CD4-positive, alpha-beta T cell treated with Interleukin-21 for 1 hour (primary cell): ENCODE measurements around the gene CCR4.
A peak's percentile ranks its signal among the peaks of the same experiment; 100 is the strongest.
"Not testable (repeated sequence)": the region's sequence is repeated elsewhere in the genome, so short reads cannot be mapped to it uniquely, and the experiment has no call there.

Experiments used
- DNase-seq: peaks from one replicate; pipeline ENCODE4 v3.0.0-alpha.2; 2020

The CCR4 gene

DNA sequence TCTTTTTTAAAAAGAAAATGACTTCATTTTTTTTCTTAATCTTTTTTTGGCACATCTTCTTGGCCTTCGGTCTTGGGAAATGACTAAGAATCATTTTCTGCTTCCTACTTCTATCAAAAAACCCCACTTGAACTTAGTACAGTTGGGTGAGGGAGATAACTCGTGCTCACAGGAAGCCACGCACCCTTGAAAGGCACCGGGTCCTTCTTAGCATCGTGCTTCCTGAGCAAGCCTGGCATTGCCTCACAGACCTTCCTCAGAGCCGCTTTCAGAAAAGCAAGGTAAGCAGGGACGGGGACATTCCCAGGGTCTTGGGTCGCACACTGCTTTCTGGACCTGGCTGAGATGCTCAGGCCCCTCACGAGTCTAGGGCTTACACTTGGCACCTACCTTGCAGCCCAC, at the start of gene CCR4:
Gene CCR4 (plus strand): TSS at position 235 of the 402 bp plus-strand sequence. CDS start 1,779 bp downstream, outside the sequence.
- DNase-seq: peak; percentile 72

- DNase-seq: peak; percentile 25
Observed at GRCh38 chr3:32902887-32903371, 48.5 kb upstream of the CCR4 start.

GRCh38 chr3:32903953-32904352, 47.5 kb upstream of the CCR4 start:
- no peak for DNase-seq

GRCh38 chr3:32909999-32910398, 41.4 kb upstream of the CCR4 start:
- DNase-seq: no peak

GRCh38 chr3:32910954-32911353, 40.5 kb upstream of the CCR4 start:
- DNase-seq: no peak

DNA sequence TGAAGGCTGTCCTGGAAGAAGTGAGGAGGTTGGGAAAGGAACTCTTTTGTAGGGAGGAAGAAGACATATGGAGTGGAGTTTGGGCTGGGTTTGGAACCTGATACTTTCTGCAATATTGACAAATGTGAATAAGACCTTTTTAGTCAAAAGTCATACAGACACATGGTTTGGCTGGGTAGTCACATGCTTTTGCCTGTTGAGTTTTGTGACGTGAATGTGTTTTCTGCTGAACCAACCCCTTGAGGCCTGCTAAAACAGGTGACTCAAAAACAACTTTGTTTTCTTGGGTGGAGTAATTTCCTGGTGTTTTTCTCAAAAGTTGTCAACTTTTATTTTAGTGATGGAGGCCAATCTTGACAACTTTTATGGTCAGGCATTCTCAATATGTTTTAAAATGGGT, 39.4 kb upstream of the CCR4 start:
- peak; percentile 15 for DNase-seq

DNA sequence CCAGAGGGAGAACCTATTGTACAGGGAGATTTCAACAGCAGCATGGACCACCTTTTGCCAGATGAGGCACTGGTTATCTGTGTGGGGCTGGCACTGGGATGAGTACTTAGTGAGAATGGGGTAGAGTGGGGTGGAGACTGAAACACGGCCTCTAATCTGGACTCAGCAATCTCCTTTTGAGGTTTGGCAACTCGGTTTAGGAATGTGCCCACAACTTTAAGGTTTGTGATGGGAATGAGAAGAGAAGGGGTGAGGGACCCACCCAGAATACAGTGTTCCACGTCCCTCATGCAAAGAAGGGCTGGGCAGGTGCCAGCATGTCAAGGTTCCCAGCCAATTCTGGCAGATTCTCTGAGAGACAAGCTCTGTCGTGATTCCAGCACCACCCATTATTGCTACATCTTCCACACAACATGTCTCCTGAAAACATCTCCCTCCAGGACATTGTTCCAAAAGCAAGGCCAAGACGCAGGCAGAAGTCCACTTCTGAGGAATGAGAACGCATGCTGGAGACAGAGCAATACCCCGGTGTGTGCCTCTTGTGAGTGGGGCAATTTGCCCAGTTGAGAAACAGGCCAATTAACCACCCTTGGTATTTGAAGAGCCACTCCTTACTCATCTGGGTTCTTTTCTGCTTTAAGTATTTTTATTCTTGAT, 37.5 kb upstream of the CCR4 start:
- no peak for DNase-seq

GRCh38 chr3:32919920-32920319, 31.5 kb upstream of the CCR4 start:
- no peak for DNase-seq

DNA sequence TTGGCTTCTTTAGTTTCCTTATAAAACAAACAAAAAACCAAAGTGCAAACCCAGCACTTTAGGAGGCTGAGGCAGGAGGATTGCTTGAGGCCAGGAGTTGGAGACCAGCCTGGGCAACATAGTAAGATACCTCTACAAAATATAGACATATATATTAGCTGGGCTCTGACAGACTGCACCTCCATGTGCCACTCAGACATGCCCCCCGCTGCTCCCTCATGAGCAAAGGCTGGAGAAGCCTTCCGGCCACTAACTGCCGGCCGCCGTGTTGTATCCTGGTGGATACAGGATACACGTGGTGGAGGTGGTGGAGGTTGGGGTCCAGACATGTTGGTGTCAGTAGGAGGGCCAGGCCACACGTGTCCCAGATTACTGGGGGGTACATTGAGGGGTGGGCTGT, 29.4 kb upstream of the CCR4 start:
- no peak for DNase-seq

DNA sequence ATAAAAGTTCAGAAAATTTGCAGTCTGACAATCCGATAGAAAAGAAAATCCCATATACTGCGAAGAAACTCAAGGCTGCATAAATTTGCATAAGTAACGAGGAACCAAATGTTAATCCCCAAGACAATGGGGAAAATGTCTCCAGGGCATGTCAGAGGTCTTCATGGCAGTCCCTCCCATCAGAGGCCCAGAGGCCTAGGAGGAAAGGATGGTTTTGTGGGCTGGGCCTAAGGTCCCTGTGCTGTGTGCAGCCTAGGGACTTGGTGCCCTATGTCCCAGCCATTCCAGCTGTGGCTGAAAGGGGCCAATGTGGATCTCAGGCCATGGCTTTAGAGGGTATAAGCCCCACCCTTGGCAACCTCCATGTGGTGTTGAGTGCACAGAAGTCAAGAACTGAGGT, 21.3 kb upstream of the CCR4 start:
- DNase-seq: no peak

- DNase-seq: not testable (repeated sequence)
Observed at GRCh38 chr3:32931273-32931672, 20.2 kb upstream of the CCR4 start.

DNA sequence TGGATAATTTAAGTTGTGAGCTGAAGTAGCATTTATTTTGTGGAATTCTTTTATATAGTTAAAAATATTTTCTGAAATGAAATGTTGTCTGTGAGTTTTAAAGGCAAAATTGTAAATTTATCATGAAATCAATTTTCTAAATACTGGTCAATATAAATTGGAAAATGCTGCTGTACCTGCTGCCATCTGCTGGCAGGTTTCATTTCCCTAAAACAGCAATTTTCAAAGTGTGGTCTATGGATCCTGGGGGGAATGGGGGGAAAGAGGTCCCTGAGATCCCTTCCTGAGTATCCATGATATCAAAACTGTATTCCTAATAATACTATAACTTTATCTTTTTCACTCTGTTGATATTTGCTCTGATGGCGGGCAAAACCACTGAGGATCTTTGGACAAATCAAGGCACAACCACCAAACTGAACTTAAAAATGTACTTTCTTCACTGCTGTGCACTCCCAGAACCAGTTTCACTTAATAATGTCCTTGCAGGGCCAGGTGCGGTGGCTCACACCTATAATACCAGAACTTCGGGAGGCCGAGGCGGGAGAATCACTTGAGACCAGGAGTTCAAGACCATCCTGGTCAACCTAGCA, 17.2 kb upstream of the CCR4 start:
- DNase-seq: peak; percentile 33

- DNase-seq: no peak
Observed at GRCh38 chr3:32937331-32937730, 14.1 kb upstream of the CCR4 start.

DNA sequence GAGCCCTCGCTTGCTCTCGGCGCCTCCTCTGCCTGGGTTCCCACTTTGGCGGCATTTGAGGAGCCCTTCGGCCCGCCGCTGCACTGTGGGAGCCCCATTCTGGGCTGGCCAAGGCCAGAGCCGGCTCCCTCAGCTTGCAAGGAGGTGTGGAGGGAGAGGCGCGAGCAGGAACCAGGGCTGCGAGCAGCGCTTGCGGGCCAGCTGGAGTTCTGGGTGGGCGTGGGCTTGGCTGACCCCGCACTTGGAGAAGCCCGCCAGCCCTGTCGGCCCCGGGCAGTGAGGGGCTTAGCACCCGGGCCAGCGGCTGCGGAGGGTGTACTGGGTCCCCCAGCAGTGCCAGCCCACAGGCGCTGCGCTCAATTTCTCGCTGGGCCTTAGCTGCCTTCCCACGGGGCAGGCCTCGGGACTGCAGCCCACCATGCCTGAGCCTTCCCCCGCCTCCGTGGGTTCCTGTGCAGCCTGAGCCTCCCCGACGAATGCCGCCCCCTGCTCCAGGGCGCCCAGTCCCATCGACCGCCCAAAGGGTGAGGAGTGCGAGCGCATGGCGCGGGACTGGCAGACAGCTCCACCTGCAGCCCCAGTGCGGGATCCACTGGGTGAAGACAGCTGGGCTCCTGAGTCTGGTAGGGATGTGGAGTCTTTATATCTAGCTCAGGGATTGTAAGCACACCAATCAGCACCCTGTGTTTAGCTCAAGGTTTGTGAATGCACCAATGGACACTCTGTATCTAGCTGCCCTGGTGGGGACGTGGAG, 11.7 kb upstream of the CCR4 start:
- DNase-seq: not testable (repeated sequence)

DNA sequence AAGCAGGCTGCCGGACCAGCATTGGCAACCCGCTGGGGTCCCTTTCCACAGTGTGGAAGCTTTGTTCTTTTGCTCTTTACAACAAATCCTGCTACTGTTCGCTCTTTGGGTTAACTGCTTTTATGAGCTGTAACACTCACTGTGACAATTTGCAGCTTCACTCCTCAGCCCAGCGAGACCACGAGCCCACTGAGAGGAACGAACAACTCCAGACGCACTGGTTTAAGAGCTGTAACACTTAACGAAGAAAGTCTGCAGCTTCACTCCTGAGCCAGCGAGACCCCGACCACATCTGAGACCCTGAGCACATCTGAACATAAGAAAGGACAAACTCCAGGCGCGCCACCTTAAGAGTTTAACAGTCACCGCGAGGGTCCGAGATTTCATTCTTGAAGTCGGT, 10.7 kb upstream of the CCR4 start:
- DNase-seq: no peak

DNA sequence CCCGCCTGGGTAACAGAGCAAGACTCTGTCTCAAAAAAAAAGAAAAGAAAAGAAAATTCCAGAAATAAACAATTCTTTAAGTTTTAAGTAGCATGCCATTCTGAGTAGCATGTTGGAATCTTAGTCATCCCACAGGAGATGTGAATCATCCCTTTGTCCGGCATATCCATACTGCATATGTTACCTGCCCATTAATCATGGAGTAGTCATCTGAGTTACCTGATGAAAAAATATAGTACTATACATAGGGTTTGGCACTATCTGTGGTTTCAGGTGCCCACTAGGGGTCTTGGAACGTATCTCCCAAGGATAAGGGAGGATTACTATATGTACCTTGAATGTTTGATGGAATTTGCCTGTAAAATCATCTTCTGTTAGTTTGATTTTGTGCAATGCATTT, 6.3 kb upstream of the CCR4 start:
- DNase-seq: no peak

DNA sequence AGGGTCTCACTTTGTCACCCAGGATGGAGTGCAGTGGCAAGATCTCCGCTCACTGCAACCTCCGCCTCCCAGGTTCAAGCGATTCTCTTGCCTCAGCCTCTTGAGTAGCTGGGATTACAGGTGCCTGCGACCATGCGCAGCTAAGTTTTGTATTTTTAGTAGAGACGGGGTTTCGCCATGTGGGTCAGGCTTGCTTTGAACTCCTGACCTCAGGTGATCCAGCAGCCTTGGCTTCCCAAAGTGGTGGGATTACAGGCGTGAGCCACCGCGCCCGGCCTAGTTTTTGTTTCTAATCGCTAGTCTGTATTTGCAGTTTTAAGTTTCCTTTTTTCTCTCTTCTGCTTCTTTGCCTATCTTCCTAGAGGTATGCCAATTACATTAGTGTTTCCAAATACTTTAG, 5.8 kb upstream of the CCR4 start:
- DNase-seq: not testable (repeated sequence)

GRCh38 chr3:32946973-32947788, 4.3 kb upstream of the CCR4 start:
- no peak for DNase-seq

DNA sequence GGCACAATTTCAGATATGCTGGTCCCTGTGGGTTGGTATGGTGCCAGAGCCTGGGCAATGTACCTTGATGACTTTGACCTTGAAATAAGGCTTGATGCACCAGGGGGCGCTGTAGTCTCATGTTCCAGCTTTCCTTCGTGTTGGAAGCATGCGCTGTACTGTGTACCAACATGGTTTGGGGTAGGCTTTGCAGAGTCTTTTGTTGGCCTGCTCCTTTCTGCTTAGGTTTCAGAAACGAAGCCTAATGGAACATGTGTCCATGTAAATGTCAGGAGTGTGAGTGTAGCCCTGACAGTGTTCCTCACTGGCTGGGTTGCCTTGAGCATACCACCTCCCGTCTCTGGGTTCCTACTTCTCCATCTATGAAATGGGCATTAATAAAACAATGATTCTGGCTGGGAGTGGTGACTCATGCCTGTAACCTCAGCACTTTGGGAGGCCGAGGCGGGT, 3.6 kb upstream of the CCR4 start:
- peak; percentile 89 for DNase-seq

- DNase-seq: no peak
Observed at GRCh38 chr3:32948625-32949445, 2.6 kb upstream of the CCR4 start.

GRCh38 chr3:32950516-32950915, 928 bp upstream of the CCR4 start:
- DNase-seq: no peak
